Measurements from ENCODE around the gene AGK.
"Not testable (repeated sequence)": the region's sequence is repeated elsewhere in the genome, so short reads cannot be mapped to it uniquely, and the experiment has no call there.

Gene AGK

GRCh38 chr7:141557360-141557759 lies 6.2 kb downstream of the AGK start:
- no peak for DNase-seq (ENCODE audit: low read depth)

- not testable (repeated sequence) for DNase-seq (ENCODE audit: low read depth)
These were observed 6.8 kb downstream of the AGK start for GRCh38 chr7:141557831-141558531.

DNA sequence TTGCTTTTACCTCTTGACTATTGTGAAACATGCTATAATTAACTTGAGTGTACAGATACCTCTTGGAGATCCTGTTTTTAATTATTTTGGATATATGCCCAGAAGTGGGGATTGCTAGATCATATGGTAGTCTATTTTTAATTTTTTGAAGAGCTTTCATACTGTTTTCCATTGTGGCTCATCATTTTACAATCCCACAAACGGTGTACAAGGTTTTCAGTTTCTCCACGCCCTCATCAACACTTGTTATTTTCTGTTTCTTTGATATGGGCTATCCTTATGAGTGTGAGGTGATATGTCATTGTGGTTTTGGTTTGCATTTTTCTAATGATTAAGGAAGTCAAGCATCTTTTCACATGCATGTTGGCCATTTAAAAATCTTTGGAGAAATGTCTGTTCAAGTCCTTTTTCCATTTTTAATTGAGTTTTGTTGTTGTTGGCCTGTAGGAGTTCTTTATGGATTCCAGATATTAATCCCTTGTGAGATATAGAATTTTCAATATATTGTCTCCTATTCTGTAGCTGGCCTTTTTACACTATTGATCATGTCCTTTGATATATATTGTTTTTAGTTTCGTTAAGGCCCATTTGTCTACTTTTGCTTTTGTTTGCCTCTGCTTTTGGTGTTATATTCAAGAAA lies 7.5 kb downstream of the AGK start:
- DNase-seq (ENCODE audit: low read depth), result no peak

- DNase-seq (ENCODE audit: low read depth), result no peak
These were observed 8.8 kb downstream of the AGK start for GRCh38 chr7:141559961-141560360.

GRCh38 chr7:141562036-141562435 lies 10.8 kb downstream of the AGK start:
- DNase-seq (ENCODE audit: low read depth), result no peak

GRCh38 chr7:141562543-141562942 lies 11.3 kb downstream of the AGK start:
- DNase-seq (ENCODE audit: low read depth), result no peak

DNA sequence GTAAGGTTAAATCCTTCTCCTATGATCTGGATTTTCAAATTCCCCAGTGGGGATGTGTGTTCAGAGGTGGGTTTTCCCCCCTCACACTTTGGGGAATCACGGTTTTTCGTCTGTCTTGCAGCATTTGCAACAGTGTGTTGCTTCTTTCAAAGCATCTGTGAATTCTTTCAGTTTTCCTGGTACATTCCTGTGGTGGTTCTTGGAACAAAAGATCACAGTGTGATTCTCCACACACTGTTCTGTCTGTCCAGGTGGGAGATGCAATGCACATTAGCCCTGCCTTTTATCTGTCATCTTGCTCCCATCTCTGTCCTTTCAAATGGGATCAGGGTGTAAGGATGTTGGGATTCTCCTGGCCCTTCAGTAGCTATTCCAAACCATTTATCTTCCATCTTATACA lies 11.8 kb downstream of the AGK start:
- DNase-seq (ENCODE audit: low read depth), result no peak

DNA sequence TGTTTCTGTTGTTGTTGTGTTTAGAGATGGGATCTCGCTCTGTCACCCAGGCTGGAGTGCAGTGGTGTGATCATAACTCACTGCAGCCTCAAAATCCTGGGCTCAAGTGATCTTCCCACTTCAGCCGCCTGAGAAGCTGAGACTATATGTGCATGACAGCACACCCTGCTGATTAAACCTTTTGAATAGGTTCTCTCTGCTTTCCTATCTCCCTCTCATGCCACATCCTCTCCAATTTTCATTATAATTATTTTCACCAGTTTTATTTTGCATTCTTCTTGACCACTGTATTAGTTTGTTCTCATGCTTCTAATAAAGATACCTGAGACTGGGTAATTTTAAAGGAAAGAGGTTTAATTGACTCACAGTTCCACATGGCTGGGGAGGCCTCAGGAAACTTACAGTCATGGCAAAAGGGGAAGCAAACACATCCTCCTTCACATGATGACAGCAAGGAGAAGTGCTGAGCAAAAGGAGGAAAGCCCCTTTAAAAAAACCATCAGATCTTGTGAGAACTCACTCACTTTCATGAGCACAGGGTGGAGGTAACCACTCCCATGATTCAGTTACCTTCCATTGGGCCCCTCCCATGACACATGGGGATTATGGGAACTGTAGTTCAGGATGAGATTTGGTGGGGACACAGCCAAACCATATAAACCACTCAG lies 12.9 kb downstream of the AGK start:
- DNase-seq (ENCODE audit: low read depth), result no peak

DNA sequence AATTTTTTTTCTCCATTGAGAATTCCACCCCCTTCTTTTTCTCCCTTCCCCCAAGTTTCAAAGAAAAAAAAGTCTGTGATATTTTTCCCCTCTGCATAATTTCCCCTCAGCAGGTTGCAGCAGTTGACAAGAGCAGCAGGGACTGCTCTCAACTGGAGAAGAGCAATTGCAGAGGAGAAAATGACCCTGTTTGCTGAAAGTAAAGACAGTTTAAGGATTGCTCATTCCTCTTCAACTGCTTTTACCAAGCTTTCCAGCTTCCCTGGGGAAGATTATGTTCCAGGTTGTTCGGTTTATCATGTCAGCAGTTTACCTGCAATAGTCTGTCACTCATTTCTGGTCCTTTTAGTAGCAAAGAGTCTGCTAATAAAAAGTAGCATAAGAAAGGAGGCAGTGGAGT lies 16.2 kb downstream of the AGK start:
- DNase-seq (ENCODE audit: low read depth), result no peak

GRCh38 chr7:141568227-141568626 lies 17.0 kb downstream of the AGK start:
- DNase-seq (ENCODE audit: low read depth), result no peak

DNA sequence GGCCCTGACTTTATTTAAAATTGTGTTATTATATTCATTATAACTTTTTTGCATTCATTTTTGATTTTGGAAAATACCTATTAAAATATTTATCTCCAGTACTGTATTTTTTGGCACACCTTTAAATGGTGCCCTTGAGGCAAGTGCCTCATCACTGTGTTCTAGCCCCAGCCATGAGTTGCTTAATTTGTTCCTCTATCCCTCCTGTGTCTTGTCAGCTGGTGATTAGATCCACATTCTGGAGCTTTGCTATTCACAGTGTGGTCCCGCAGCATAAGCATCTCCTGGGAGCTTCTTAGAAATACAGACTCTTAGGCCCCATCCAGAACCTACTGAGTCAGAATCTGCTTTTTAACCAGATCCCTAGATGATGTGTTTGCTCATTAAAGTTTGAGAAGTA lies 19.8 kb downstream of the AGK start:
- DNase-seq (ENCODE audit: low read depth), result no peak

DNA sequence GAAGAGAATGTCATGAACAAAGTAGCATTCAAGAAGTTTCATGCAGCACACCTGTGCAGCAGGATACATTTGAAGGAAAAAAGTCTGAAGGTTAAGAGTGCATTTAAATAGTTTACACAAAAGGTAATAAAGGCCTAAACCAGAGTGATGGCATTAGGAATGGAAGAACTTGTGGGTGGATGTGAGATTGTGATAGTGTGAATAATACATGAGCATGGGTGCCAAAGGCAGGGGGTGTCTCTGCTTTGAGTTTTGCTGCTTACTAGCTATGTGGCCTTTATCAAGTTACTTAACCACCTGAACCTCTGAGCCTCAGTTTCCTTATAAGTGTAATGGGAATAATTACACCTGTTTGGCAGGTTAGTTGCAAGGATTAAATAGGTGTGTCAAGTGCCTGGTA lies 21.0 kb downstream of the AGK start:
- DNase-seq (ENCODE audit: low read depth), result no peak

GRCh38 chr7:141573511-141573910 lies 22.3 kb downstream of the AGK start:
- DNase-seq (ENCODE audit: low read depth), result no peak

GRCh38 chr7:141575164-141575563 lies 24.0 kb downstream of the AGK start:
- no peak for DNase-seq (ENCODE audit: low read depth)

- no peak for DNase-seq (ENCODE audit: low read depth)
These were observed 24.6 kb downstream of the AGK start for GRCh38 chr7:141575654-141576448.

DNA sequence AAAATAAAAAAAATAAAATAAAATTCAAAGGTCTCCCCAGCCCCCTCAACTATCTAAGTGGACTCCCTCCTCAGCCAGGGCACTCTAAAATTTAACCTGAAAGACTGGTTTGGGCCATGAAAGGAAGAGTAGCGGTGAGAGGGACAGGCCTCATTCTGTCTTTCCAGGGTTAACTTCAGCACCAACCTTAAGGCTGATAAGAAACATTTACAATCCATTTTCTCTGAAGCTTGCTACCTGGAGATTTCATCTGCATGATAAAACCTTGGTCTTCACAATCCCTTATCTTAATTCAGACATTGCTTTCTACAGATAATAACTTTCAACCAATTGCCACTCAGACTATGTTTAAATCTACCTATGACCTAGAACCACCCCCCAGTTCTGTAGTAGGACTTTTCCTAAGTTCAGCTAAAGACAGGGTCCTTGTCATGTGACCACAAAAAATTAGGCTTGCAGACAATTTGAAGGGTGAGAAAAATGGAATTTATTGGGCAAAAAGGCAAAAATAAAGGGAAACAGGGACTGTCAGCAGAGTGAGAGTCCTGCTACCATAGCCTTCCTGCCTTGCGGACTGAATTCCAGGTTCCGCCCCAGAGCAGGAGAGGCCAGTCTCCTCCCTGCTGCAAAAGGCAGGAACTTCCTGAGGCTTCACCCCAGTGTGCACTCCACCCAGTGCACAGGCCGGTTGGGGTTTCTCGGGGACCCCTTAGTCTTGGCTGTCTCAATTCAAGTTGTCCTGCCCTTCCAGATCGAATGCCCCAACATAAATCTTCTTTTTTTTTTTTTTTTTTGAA lies 26.0 kb downstream of the AGK start:
- DNase-seq (ENCODE audit: low read depth), result no peak

GRCh38 chr7:141579953-141580352 lies 28.7 kb downstream of the AGK start:
- DNase-seq (ENCODE audit: low read depth), result not testable (repeated sequence)

- DNase-seq (ENCODE audit: low read depth), result not testable (repeated sequence)
These were observed 30.9 kb downstream of the AGK start for GRCh38 chr7:141582063-141582462.

DNA sequence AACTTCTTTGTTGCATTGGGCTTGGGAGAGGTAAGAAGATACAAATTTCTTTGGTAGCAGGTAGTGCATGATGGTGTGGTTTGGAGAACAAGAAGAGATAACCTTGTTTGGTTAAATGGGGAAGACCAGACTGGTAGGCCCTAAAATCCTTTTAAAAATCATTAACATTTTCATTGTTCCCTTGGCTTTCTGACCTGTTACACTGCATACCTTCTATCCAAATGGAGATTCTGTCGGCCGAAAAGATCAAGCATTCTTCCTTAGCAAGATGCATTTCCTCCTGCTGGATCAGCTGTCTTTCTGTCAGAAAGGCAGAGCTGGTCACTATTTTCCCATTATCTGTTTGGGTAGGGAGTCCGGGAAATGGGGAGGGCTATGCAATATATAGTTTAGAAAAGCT lies 33.7 kb downstream of the AGK start:
- no peak for DNase-seq (ENCODE audit: low read depth)

- no peak for DNase-seq (ENCODE audit: low read depth)
These were observed 34.6 kb downstream of the AGK start for GRCh38 chr7:141585592-141586510.

GRCh38 chr7:141586878-141587277 lies 35.7 kb downstream of the AGK start:
- DNase-seq (ENCODE audit: low read depth), result no peak
